ENCODE measurements around the gene NHS. TPM values are rescaled to one million over a fixed set of nuclear protein-coding genes. Genes with fewer than 3 reads are reported as not detected.
"Not testable (repeated sequence)": the region's sequence is repeated elsewhere in the genome, so short reads cannot be mapped to it uniquely, and the experiment has no call there.

NHS gene
- total and polyA plus RNA-seq, 11 donors: 0.22 to 3.4 (median 1.1) TPM

DNA sequence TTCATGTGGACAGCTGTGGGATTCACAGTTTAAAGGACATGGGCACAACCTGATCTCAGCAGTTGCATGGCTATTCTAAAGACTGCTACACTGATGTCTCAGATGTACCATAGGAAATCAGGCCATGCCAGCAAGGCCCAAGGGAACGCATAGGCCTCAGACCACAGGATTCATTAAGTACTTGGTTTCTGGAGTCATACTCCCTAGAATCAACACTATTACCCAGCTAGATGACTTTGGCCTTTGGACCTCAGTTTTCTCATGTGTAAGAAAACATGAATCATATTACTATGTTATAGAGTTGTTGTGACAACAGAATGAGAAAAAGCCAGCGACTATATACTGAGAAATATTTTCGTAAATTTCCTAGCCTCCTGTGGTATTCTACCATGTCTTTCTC lies 67.9 kb downstream of the NHS start:
- Histone ChIP-seq H3K4me3 (no peak overlapping the region), H3K4me1 (no peaks in the 10 kb centered on the region), H3K27me3 (peaks cover 0 to 12% (median 0%) of the 10 kb centered on the region in 9 donors), H3K36me3 (no peaks in the 10 kb centered on the region), H3K9me3 (no peaks in the 10 kb centered on the region), H3K27ac (no peak overlapping the region)
- no peak for DNase-seq
- intact Hi-C loops (cut with DNase I): no loop called here
- WGBS, 4 donors: 80 to 98% (median 90%) methylated on average over 3 of the region's 3 CpGs
- no peak for ATAC-seq
- TF ChIP-seq POLR2A (IDR thresholded peaks at IDR 0.05): no peak
- TF ChIP-seq, protein P1, sequence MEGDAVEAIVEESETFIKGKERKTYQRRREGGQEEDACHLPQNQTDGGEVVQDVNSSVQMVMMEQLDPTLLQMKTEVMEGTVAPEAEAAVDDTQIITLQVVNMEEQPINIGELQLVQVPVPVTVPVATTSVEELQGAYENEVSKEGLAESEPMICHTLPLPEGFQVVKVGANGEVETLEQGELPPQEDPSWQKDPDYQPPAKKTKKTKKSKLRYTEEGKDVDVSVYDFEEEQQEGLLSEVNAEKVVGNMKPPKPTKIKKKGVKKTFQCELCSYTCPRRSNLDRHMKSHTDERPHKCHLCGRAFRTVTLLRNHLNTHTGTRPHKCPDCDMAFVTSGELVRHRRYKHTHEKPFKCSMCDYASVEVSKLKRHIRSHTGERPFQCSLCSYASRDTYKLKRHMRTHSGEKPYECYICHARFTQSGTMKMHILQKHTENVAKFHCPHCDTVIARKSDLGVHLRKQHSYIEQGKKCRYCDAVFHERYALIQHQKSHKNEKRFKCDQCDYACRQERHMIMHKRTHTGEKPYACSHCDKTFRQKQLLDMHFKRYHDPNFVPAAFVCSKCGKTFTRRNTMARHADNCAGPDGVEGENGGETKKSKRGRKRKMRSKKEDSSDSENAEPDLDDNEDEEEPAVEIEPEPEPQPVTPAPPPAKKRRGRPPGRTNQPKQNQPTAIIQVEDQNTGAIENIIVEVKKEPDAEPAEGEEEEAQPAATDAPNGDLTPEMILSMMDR (IDR thresholded peaks at IDR 0.05): no peak

DNA sequence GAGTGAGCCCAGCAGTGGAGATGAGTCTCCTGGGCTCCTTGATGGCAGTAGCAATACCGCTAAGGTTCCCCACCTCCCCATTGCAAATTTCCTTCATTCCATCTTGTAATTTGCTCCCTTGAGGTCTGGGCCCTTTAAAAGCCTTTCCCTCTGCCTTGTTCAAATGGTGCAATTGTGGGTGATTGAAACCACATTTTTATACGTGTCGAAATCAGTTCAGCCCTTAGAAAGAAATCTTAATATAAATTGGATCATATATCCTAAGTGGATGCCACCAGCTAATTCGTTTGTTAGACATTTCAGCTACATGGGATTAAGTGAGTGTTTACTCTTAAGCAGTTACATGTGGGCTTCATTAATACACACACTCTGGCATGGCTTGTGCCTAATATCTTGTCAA lies 68.6 kb downstream of the NHS start:
- no peaks in the 10 kb centered on the region for H3K4me1 ChIP-seq
- H3K9me3 ChIP-seq: no peaks in the 10 kb centered on the region
- DNase-seq (no peak), ATAC-seq (no peak)
- H3K36me3 ChIP-seq: no peaks in the 10 kb centered on the region
- H3K27me3 ChIP-seq: peaks cover 0 to 5% (median 0%) of the 10 kb centered on the region in 9 donors
- TF ChIP-seq, protein P1 (IDR thresholded peaks at IDR 0.05): no peak
- no peak for TF ChIP-seq POLR2A (IDR thresholded peaks at IDR 0.05)
- WGBS, 4 donors: 61 to 93% (median 78%) methylated on average over 4 of the region's 4 CpGs
- no peak overlapping the region for H3K27ac ChIP-seq
- intact Hi-C loops (cut with DNase I): no loop called here
- no peak overlapping the region for H3K4me3 ChIP-seq

DNA sequence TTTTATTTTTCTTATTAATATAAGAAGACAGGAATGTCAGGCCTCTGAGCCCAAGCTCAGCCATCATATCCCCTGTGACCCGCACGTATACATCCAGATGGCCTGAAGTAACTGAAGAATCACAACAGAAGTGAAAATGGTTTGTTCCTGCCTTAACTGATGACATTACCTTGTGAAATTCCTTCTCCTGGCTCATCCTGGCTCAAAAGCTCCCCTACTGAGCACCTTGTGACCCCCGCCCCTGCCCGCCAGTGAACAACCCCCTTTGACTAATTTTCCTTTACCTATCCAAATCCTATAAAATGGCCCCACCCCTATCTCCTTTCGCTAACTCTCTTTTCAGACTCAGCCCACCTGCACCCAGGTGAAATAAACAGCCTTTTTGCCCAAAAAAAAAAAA lies 71.3 kb downstream of the NHS start:
- H3K4me1 ChIP-seq; ATAC-seq; H3K9me3 ChIP-seq; DNase-seq; intact Hi-C loops (cut with DNase I); H3K4me3 ChIP-seq; H3K27ac ChIP-seq; H3K27me3 ChIP-seq; H3K36me3 ChIP-seq: not testable (repeated sequence)
- WGBS, 4 donors: 79 to 95% (median 87%) methylated on average over 5 of the region's 5 CpGs

DNA sequence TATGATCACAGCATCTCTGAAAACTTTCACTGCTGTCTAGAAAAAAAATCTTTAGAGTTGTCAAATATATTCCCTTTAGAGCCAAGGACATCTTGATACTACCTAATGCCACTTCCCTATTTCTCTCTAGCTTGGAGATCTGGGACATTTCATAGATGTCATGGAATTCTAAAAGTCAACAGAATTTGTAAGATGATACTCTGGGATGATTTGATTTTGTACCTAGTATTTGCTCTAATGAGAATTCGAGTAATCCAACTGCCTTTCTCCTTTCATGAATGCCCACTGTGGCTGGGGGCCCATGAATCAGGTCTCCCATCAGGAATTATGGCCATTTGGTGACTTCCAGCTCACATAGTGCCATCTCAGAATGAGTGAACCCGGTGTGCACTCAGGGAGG lies 73.2 kb downstream of the NHS start:
- Histone ChIP-seq H3K4me3 (no peak overlapping the region), H3K27me3 (peaks cover 0 to 6% (median 0%) of the 10 kb centered on the region in 9 donors), H3K4me1 (no peaks in the 10 kb centered on the region), H3K9me3 (no peaks in the 10 kb centered on the region), H3K36me3 (no peaks in the 10 kb centered on the region), H3K27ac (no peak overlapping the region)
- DNase-seq (no peak), ATAC-seq (no peak)
- TF ChIP-seq, protein P1 (IDR thresholded peaks at IDR 0.05): no peak
- no peak for TF ChIP-seq POLR2A (IDR thresholded peaks at IDR 0.05)
- intact Hi-C loops (cut with DNase I): no loop called here
- 36 to 80% (median 69%) methylated on average over 2 of the region's 2 CpGs for WGBS, 4 donors

DNA sequence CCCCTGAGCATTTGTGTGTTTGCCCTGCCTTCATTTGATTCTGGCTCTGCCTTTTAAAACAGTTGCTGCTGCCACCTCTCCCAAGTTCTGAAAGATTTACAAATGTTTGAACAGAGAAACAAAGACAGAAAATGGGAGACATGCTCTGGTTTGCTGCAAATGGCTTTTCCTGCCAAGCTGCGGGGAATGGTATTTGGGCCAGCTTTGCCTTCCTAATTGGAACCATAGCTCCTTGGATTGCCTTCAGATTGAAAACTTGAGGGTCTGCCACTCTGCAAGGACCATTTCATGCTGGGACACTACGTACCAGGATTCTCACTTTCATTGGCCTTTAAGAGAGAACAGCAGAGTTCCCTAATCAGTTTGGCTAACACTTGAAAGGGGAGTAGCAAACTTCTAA lies 74.9 kb downstream of the NHS start:
- no peak for ATAC-seq

More for the DNA sequence above, 74.9 kb downstream of the NHS start:
- TF ChIP-seq, protein P1 (IDR thresholded peaks at IDR 0.05): no peak
- TF ChIP-seq POLR2A (IDR thresholded peaks at IDR 0.05): no peak
- Histone ChIP-seq H3K27me3 (peaks cover 0 to 7% (median 0%) of the 10 kb centered on the region in 9 donors), H3K4me1 (no peaks in the 10 kb centered on the region), H3K27ac (no peak overlapping the region), H3K36me3 (no peaks in the 10 kb centered on the region), H3K9me3 (no peaks in the 10 kb centered on the region), H3K4me3 (no peak overlapping the region)
- intact Hi-C loops (cut with DNase I): no loop called here
- 78 to 87% (median 83%) methylated on average over 2 of the region's 2 CpGs for WGBS, 4 donors
- DNase-seq: no peak
